Stimulated activated CD8-positive, alpha-beta memory T cell treated with anti-CD3 and anti-CD28 coated beads, Interleukin-7, amount 100 ng/mL, for 24 hours (primary cell): ENCODE results near the gene OR2L5.

Source experiments
- DNase-seq: peaks from one replicate; pipeline ENCODE4 v3.0.0-alpha.2; 2020; ENCODE audit warnings: low read depth

The OR2L5 gene, protein sequence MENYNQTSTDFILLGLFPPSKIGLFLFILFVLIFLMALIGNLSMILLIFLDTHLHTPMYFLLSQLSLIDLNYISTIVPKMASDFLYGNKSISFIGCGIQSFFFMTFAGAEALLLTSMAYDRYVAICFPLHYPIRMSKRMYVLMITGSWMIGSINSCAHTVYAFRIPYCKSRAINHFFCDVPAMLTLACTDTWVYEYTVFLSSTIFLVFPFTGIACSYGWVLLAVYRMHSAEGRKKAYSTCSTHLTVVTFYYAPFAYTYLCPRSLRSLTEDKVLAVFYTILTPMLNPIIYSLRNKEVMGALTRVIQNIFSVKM

GRCh38 chr1:248013229-248013710 lies at the start of gene OR2L5:
OR2L5 (plus strand) TSS chr1:248013660; CDS start chr1:248021948, 8,288 bp downstream.
- DNase-seq, result no peak

- DNase-seq, result no peak
Observed at GRCh38 chr1:247964933-247965332, 48.5 kb upstream of the OR2L5 start, which contains the start of gene OR2AK2. OR2AK2 (plus strand) TSS chr1:247965233; CDS start chr1:247965377, 144 bp downstream.

- no peak for DNase-seq
Observed at GRCh38 chr1:247966532-247967204, 46.8 kb upstream of the OR2L5 start.

- no peak for DNase-seq
Observed at GRCh38 chr1:247992986-247993385, 20.5 kb upstream of the OR2L5 start.

GRCh38 chr1:247998811-247999210 lies 14.6 kb upstream of the OR2L5 start:
- no peak for DNase-seq

DNA sequence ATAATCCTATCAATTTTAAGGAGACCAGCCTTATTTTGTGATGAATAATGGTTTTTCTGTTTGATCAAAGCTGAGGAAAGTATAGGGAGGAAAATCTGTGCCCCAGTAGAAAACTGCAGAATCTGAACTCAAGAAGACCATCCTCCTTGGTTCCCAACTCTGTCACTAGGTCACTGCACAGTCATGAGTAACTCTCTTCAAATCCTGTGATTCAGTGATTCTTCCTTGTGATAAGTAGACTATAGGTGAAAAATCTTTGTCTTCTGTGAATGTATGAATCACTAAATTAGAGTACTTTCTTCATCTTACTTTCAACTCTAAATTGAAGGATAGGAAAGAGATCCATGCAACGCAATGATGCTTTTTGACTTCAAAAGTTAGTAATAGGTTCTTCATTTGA lies 13.3 kb upstream of the OR2L5 start:
- no peak for DNase-seq

DNA sequence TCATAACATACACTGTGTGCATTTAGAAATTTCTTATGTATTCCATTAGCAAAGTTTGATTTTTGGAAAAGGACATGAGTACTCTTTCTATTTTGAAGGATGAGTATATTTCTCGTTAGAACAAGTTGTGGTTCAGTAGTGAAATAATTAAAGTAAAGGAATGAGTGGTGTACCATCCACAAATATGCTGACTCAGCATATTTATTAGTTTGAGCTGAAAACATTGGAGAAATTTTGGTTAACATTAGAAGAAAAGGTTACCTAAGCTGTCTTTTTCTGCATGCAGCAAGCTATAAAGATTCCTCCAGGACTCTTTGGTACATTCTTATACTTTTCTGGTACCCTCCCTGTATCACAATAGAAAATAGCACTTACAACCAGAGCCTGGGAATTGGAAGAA lies 5.7 kb upstream of the OR2L5 start:
- DNase-seq, result no peak

- no peak for DNase-seq
Observed at GRCh38 chr1:248009681-248010080, 3.8 kb upstream of the OR2L5 start.

- DNase-seq, result no peak
Observed at GRCh38 chr1:248015803-248016202, 2.3 kb downstream of the OR2L5 start.

GRCh38 chr1:248029770-248030169 lies 16.3 kb downstream of the OR2L5 start, which contains the start of gene OR2L2:
OR2L2 (plus strand) TSS chr1:248030070; CDS start chr1:248038268, 8,198 bp downstream.
- DNase-seq, result no peak

DNA sequence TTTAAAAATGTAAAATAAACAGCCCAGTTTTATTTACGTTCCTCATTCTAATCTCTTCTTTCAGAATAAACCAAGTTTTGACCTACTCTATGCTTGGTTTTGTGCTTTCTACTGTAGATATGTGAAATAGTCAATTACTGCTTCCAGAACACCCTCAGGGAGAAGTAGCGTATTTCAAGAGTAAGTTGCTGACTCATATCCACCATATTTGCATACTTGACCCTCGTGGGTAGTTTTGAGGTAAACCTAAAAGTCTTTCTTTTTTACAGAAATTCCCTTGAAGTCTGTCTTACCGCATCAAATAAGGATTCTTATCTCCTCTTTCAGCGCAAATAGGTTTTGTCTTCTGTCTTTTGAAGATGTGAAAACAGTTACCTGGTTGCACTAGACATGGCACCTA lies 31.7 kb downstream of the OR2L5 start:
- DNase-seq, result no peak

GRCh38 chr1:248046536-248046935 lies 33.1 kb downstream of the OR2L5 start, which contains the start of gene OR2L3:
OR2L3 (plus strand) TSS chr1:248046836; CDS start chr1:248060682, 13,846 bp downstream.
- DNase-seq, result no peak

DNA sequence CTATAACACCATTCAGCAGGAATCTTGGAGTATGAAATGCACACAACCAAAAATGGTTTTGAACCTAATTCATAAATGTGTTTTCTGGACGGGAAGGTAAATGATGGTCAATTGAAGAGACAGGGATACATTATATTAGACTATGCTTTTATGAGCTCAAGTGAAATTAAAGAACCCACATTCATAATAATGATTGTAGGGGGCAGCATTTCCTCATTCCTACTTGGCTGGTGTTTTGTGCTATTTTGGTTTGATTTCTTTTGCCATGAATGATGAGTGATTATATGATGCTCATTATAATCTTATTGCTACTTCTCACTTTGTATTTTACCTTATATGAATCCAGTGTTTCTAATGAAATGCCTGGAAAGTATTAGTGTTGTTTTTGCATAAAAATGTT lies 33.5 kb downstream of the OR2L5 start:
- DNase-seq, result no peak

- no peak for DNase-seq
Observed at GRCh38 chr1:248054671-248055070, 41.2 kb downstream of the OR2L5 start.

DNA sequence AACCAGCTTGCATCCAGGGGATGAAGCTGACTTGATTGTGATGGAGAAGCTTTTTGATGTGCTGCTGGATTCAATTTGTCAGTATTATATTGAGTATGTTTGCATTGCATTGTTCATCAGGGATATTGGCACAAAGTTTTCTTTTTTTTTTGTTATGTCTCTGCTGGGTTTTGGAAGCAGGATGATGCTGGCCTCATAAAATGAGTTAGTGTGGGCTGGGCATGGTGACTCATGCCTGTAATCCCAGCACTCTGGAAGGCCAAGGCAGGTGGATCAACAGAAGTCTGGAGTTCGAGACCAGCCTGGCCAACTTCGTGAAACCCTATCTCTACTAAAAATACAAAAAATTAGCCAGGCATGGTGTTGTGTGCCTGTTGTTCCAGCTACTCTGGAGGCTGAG lies 41.8 kb downstream of the OR2L5 start:
- no peak for DNase-seq

DNA sequence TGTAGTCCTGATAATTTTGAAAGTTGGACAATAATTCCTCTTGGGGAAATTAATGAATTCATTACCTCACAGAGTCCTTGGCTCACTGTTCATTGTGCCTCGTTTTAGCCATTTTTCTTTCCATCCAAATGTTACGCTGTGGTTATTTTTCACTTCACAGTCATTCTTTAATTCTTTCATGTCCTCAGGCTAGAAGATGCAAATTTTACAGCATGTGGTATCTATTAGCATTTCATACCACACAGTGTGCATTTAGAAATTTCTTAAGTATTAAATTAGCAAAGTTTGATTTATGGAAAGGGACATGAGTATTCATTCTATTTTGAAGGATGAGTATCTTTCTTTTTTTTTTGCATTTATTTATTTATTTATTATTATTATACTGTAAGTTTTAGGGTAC lies 51.6 kb downstream of the OR2L5 start:
- DNase-seq, result no peak

GRCh38 chr1:248065604-248066003 lies 52.1 kb downstream of the OR2L5 start:
- no peak for DNase-seq
